Nephron progenitor cell (in vitro differentiated cells): ENCODE measurements around the gene ZNF799.
"Not testable (repeated sequence)": the region's sequence is repeated elsewhere in the genome, so short reads cannot be mapped to it uniquely, and the experiment has no call there.

Experiments used
- DNase-seq: peaks from one replicate; pipeline ENCODE4 v3.0.0; 2021
- H3K27ac Mint-ChIP-seq: 2 replicates; pipeline ENCODE4 v1.8.0; 2021; ENCODE audit warnings: mild to moderate bottlenecking, moderate library complexity, mixed read lengths
- H3K27me3 Mint-ChIP-seq: 2 replicates; pipeline ENCODE4 v1.8.0; 2021; ENCODE audit warnings: mild to moderate bottlenecking, low read depth, mixed read lengths; ENCODE audit not compliant: poor library complexity
- H3K36me3 Mint-ChIP-seq: 2 replicates; pipeline ENCODE4 v1.8.0; 2021; ENCODE audit warnings: low read depth, mixed read lengths
- H3K4me1 Mint-ChIP-seq: 2 replicates; pipeline ENCODE4 v1.8.0; 2021; ENCODE audit warnings: mixed read lengths
- H3K4me3 Mint-ChIP-seq: 2 replicates; pipeline ENCODE4 v1.8.0; 2021; ENCODE audit warnings: mild to moderate bottlenecking, moderate library complexity, mixed read lengths
- H3K9me3 Mint-ChIP-seq: 2 replicates; pipeline ENCODE4 v1.8.0; 2021; ENCODE audit warnings: mild to moderate bottlenecking, moderate library complexity, mixed read lengths
- CTCF ChIP-seq: fragments of 200-600 bp; sonication (generic); IDR thresholded peaks from 2 replicates; pipeline ENCODE4 v1.5.0; 2021; ENCODE audit warnings: antibody characterized with exemption

The ZNF799 gene

DNA sequence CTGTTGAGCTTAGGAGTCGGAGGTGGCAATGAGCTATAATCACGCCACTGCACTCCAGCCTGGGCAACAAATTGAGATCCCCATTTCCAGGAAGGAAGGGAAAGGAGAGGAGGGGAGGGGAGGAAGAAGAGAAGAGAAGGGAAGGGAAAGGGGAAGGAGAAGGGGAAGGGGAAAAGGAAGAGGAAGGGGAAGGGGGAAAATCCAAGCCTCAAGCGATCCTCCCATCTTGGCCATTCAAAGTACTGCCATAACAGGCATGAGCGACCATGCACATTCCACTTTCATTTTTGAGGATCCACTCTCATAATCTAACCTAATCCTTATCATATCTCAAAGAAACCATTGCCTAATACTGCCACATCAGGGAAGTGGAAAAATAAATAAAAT lies 24.8 kb upstream of the ZNF799 start:
- Mint-ChIP-seq H3K27ac (no peak overlapping the region), H3K36me3 (peaks cover 95% of the 10 kb centered on the region), H3K9me3 (peaks cover 95% of the 10 kb centered on the region), H3K4me3 (no peak overlapping the region), H3K4me1 (no peaks in the 10 kb centered on the region), H3K27me3 (no peaks in the 10 kb centered on the region)
- DNase-seq = no peak
- TF ChIP-seq CTCF = no peak

DNA sequence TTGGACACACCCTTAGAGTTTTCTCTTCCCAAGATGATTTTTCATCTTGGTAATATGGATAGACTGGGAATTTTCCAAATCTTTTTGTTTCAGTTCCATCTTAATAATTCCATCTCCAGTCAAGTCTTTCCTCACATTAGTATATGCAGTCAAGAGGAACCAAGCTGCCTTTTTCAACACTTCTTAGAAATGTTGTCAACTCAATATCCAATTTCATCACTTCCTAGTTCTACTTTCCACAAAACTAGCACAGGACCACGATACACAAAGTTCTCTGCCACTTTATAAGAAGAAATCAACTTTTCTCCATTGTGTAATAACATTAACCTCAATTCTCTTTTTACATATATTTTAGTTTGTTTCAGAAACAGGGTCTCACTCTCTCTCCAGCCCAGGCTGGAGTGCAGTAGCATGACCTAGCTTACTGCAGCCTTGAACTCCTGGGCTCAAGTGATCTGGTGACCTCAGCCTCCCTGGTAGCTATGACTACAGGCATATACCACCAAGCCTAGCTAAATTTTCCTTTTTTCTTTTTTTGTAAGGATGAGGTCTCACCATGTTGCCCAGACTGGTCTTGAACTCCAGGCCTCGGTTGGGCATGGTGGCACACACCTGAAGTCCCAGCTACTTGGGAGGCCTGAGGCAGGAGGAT lies 24.3 kb upstream of the ZNF799 start:
- peaks cover 95% of the 10 kb centered on the region for H3K9me3 Mint-ChIP-seq

DNA sequence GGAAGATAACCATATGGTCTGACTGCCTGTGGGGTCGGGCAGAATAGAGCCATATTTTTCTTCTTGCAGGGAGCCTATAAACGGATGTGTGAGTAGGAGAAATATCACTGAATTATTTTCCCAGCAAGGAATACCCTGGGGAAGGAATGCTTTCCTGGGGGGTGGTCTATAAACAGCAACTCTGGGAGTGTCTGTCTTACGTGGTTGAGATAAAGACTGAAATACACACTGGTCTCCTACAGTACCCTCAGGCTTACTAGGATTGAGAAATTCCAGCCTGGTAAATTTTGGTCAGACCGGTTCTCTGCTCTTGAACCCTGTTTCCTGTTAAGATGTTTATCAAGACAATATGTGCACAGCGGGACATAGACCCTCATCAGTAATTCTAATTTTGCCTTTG lies 16.2 kb upstream of the ZNF799 start:
- Mint-ChIP-seq H3K9me3 (peaks cover 96% of the 10 kb centered on the region), H3K36me3 (peaks cover 94% of the 10 kb centered on the region)
- H3K4me1 Mint-ChIP-seq, DNase-seq, H3K27ac Mint-ChIP-seq, H3K27me3 Mint-ChIP-seq, H3K4me3 Mint-ChIP-seq: not testable (repeated sequence)

More for the DNA sequence above, 24.3 kb upstream of the ZNF799 start:
- H3K4me1 Mint-ChIP-seq = no peaks in the 10 kb centered on the region
- H3K4me3 Mint-ChIP-seq = no peak overlapping the region
- peaks cover 95% of the 10 kb centered on the region for H3K36me3 Mint-ChIP-seq
- no peak for TF ChIP-seq CTCF
- no peaks in the 10 kb centered on the region for H3K27me3 Mint-ChIP-seq
- DNase-seq = no peak
- H3K27ac Mint-ChIP-seq = no peak overlapping the region

DNA sequence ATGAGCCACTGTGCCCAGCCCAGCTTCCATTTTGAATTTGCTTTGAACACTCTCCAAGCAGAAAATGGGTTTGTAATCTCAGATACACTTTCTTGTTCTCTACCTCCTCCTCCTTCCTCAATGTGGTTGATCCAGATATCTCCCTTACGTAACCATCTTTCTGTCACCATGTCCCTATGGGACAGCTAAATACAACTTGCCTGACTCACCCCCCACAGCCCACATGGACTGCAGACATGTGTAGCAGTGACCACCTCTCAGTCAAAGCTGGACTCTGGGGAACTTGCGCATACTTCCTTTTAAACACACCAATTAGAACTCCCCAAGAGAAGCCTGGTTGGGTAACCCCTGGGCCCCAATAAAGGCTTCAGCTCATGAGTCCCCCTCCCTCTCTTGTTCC lies 10.8 kb upstream of the ZNF799 start:
- H3K27ac Mint-ChIP-seq = no peak overlapping the region

GRCh38 chr19:12399901-12400632 lies 1.0 kb downstream of the ZNF799 start:
- Mint-ChIP-seq H3K9me3 (peaks cover 66% of the 10 kb centered on the region), H3K4me3 (peak overlapping the region; percentile 88), H3K36me3 (peaks cover 38% of the 10 kb centered on the region)
- not testable (repeated sequence) for H3K27ac Mint-ChIP-seq, H3K4me1 Mint-ChIP-seq, H3K27me3 Mint-ChIP-seq
- peak; percentile 36 for DNase-seq

More for the DNA sequence above, 10.8 kb upstream of the ZNF799 start:
- no peak for DNase-seq
- Mint-ChIP-seq H3K4me1 (no peaks in the 10 kb centered on the region), H3K36me3 (peaks cover 64% of the 10 kb centered on the region), H3K9me3 (peaks cover 75% of the 10 kb centered on the region), H3K4me3 (no peak overlapping the region), H3K27me3 (peaks cover 12% of the 10 kb centered on the region)
- TF ChIP-seq CTCF = no peak

GRCh38 chr19:12391148-12391547 lies 9.9 kb downstream of the ZNF799 start:
- H3K9me3 Mint-ChIP-seq = peaks cover 87% of the 10 kb centered on the region
- not testable (repeated sequence) for H3K4me1 Mint-ChIP-seq, H3K27me3 Mint-ChIP-seq, H3K4me3 Mint-ChIP-seq, H3K27ac Mint-ChIP-seq, DNase-seq
- peaks cover 78% of the 10 kb centered on the region for H3K36me3 Mint-ChIP-seq

GRCh38 chr19:12386365-12386764 lies 14.7 kb downstream of the ZNF799 start:
- not testable (repeated sequence) for H3K27ac Mint-ChIP-seq, H3K27me3 Mint-ChIP-seq, H3K4me3 Mint-ChIP-seq, DNase-seq, H3K4me1 Mint-ChIP-seq
- H3K9me3 Mint-ChIP-seq = peaks cover 79% of the 10 kb centered on the region
- peaks cover 40% of the 10 kb centered on the region for H3K36me3 Mint-ChIP-seq

DNA sequence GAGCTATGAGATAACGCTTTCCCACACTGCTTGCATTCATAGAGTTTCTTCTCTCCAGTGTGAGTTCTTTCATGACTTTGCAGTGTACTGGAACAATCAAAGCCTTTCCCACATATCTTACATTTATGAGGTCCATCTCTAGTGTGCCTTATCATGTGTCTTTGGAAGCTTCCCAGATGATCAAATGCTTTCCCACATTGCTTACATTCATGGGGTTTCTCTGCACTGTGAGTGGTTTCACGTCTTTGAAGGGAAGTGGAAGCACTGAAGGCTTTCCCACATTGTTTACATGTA lies 20.7 kb downstream of the ZNF799 start:
- Mint-ChIP-seq H3K4me3 (no peak overlapping the region), H3K9me3 (peaks cover 85% of the 10 kb centered on the region), H3K4me1 (no peaks in the 10 kb centered on the region), H3K36me3 (peaks cover 22% of the 10 kb centered on the region), H3K27ac (no peak overlapping the region), H3K27me3 (peaks cover 4% of the 10 kb centered on the region)
- TF ChIP-seq CTCF = no peak
- no peak for DNase-seq
